Left colon (tissue), 2 donors: ENCODE results near the gene SORCS3. TPM values are rescaled to one million over a fixed set of nuclear protein-coding genes. Genes with fewer than 3 reads are reported as not detected.

ENCODE experiments used
- ATAC-seq: fragments of 200-7000 bp; cut with Tn5 transposase; one replicate; pipeline ENCODE4 v1.9.1; 2020; ENCODE audit warnings: mild to moderate bottlenecking, moderate library complexity
- DNase-seq, 2 donors: peaks; one replicate each; pipeline ENCODE4 v3.0.0-alpha.2; 2020
- intact Hi-C, 2 donors: fragments of 100-400 bp; cut with DNase I in 1 of 2; cut with micrococcal nuclease in 1 of 2; formaldehyde crosslinking; loops; one replicate each; pipeline versions ENCODE4 v1.11.2 to v1.14.0; 2022; cut with DNase I, micrococcal nuclease
- total RNA-seq, 2 donors: library from RNA; stranded (reverse); fragmentation: NEBNext Ultra II Directional; extraction: Animal tissue kit (Norgen Biotek cat#: 25700); gene quantifications; one replicate each; pipeline ENCODE4 v1.2.1, GENCODE V29; 2021
- donor health status: DM: no; HTN: no; CAD: no.
- donor health status: DM: yes; HTN: yes; CAD: no.

Gene SORCS3
- total RNA-seq, 2 donors from 2014 or later: 0.22 TPM; not detected in 1

DNA sequence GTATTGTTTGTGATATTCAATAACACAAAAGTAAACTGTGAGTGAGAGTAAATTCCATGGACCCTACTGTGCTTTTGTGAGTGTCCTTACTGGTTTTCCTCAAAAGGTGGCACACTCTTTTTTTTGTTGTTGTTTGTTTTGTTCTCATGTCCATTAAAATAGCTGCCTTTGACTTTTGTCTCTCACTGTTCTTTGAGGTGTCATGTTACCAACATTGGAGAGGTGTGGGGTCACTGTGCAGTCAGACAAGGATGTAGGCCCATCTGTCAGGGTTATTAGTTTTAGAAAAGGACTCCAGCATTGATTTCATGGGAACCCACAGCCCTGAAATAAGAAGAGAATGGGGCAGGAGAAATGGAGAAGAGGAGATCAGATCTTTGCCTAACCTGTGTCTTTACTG is 383.1 kb downstream of the SORCS3 start:
- ATAC-seq: no peak
- intact Hi-C loops: no loop called here

DNA sequence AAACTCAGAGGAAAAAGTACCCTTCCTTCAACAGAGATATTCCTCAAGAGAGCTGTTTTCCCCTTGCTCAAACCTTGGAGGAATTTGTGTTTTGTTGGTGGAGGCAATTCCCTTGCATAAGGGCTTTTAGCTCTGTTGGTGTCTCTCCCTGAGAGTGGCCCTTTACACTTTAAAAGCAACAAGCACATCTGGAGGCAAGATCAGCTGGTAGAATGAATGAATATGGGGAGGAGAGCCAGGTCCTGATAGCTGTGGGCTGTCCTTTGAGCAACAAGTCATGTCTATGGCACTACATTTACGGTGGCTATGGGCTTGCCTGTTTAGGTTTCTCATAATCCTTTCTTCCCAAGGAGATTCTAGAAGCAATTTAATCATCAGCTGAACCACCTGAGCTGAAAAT is 384.0 kb downstream of the SORCS3 start:
- DNase-seq (no peak), ATAC-seq (no peak)
- intact Hi-C loops: no loop called here

More for the DNA sequence above, 383.1 kb downstream of the SORCS3 start:
- DNase-seq: no peak

GRCh38 chr10:105026566-105026965 is 385.5 kb downstream of the SORCS3 start:
- intact Hi-C loops: no loop called here
- DNase-seq (no peak), ATAC-seq (no peak)

DNA sequence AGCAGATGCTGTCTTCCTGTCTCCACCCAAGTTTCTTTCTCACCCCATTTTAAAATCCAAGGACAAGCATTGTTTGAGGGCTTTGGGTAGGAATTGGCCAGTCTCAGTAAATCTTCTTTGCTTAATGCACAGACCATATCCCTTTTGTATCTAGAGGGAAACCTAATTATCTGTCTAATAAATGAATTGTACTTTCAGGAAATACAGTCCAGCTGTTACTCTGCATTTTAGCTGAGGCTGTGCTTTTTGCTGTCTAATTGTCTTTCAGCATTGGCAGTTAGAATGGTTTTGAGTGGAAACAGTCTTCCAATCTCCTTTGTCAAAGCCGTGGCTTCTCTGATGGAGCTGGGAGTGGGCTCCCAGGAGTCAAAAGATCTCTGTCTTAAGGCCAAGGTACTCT is 388.2 kb downstream of the SORCS3 start:
- no peak for DNase-seq
- intact Hi-C loops: no loop called here
- no peak for ATAC-seq

DNA sequence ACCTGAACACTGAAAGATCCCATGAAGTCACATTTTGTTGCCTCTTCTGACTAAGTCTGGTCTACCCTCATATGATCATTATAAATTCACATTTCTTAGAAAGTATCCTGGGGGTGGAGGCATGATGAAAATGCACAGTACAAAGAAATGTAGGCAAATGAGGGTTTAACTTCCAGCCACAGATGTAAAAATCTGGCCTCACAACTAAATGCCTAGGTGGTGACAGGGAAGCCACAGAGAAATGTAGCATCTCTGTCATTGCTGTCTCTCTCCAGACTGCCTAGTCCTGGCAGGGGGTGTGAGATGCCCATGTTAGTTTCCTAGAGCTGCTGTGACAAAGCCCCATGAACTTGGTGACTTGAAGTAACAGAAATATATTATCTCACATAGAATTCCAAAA is 395.9 kb downstream of the SORCS3 start:
- intact Hi-C loops: no loop called here
- no peak for DNase-seq
- no peak for ATAC-seq

DNA sequence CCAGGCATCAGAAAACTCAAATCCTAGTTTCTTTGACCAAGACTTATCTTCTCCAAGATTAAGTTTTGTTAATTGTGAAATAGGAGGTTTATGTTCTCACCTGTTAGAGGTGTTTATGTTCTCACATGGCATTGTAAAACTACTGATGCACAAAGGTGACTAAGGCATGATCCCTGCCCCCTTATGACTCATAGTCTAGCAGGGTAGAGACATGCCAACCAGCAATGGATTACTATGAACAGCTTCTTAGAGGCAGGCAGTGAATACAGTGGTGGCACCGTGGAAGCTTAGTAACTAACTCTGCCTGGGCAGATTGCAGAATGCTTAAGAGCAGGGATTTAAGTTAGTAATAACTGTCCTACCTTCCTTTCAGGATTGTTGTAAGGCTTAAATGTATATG is 400.9 kb downstream of the SORCS3 start:
- DNase-seq (no peak), ATAC-seq (no peak)
- intact Hi-C loops: no loop called here

GRCh38 chr10:105042906-105043552 is 401.9 kb downstream of the SORCS3 start:
- ATAC-seq: no peak
- intact Hi-C loops: no loop called here
- no peak for DNase-seq

GRCh38 chr10:105044902-105045301 is 403.8 kb downstream of the SORCS3 start:
- intact Hi-C loops: no loop called here
- DNase-seq: no peak

GRCh38 chr10:105056413-105056812 is 415.3 kb downstream of the SORCS3 start:
- ATAC-seq (no peak), DNase-seq (no peak)
- intact Hi-C loops: no loop called here

More at GRCh38 chr10:105044902-105045301, 403.8 kb downstream of the SORCS3 start:
- ATAC-seq: no peak

GRCh38 chr10:105062951-105063350 is 421.9 kb downstream of the SORCS3 start:
- no peak for ATAC-seq
- intact Hi-C loops: no loop called here

DNA sequence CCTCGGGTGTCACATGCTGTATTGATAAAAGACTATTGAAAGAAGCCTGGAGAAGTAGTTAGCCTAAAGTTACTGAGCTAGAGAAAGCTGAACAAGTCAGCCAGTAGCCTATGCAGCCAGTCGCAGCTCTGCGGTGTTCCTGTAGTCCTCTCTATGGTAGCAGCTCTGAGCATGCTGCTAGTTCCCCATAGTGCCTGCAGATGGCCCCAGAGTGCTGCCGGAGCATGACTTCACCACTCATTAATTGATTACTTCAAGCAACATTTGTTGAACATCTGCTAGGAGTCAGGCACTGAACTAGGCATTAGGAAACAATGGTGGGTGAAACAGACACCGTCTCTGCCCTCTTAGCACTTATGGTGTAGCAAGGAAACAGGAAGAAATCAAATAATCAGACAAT is 422.7 kb downstream of the SORCS3 start:
- DNase-seq: peak in 1 of 2 donors; percentile 38
- intact Hi-C loops: no loop called here
- peak; percentile 73 for ATAC-seq

More at GRCh38 chr10:105062951-105063350, 421.9 kb downstream of the SORCS3 start:
- DNase-seq: no peak

DNA sequence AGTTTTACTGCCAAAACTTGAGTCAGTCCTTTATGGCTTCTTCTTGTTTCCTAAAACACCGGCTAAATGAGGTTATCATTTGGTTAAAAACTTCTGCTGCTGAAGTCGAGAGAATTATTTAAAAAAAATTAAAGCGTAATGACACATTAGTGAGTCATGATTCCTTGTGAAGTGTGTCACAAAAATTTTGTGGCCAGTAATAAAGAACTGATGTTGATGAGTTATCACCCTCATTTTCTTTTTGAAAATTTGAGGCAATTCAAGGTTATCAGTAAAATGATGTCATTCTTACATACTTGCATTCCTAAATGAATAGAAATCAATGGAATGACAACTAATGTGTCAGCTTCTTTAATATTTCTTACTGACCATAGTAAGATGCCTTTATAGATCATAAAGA is 427.4 kb downstream of the SORCS3 start:
- ATAC-seq: no peak
- no peak for DNase-seq
- intact Hi-C loops: no loop called here

DNA sequence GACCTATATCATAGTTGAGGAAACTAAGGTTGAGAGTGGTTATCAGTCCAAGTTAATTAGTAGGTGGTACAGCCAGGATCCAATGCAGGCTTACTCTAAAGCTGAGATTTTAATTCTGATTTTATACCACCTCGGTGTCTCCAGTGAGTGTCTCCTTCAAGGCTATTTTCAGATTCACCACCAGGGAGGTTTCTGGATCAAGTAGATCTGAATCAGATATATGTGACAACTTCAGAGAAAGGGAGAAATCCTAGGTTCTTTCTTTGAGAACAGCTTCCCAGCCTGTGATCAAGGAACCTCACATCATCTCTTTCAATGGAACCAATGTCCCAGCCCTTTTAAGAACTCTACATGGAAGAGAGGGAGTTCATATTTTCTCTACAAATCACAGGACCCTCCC is 429.2 kb downstream of the SORCS3 start:
- ATAC-seq (no peak), DNase-seq (no peak)
- intact Hi-C loops: no loop called here

GRCh38 chr10:105070952-105071351 is 429.9 kb downstream of the SORCS3 start:
- intact Hi-C loops: no loop called here

DNA sequence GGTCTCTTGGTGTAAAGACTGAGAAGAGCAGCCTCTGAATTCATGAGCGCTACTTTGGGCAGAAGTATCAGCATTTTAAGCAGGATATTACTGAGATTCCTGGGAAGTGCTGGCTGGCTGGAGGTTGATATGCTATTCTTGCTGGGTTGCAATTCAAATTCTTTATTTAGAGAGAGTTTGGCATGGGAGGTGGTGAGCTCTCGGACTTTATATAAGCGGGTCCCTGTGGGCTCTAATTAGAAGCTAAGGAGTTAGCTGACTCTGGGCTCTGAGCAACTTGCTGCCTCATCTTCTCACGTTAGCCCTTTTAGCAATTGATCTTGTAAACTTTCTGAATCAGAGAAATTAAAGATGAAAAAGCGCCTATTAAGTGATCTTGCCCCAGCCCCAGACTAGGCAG is 430.9 kb downstream of the SORCS3 start:
- intact Hi-C loops: no loop called here
- no peak for DNase-seq
- ATAC-seq: no peak

More at GRCh38 chr10:105070952-105071351, 429.9 kb downstream of the SORCS3 start:
- no peak for ATAC-seq
- DNase-seq: no peak

GRCh38 chr10:105073999-105074398 is 432.9 kb downstream of the SORCS3 start:
- intact Hi-C loops: no loop called here
- no peak for DNase-seq
- no peak for ATAC-seq

DNA sequence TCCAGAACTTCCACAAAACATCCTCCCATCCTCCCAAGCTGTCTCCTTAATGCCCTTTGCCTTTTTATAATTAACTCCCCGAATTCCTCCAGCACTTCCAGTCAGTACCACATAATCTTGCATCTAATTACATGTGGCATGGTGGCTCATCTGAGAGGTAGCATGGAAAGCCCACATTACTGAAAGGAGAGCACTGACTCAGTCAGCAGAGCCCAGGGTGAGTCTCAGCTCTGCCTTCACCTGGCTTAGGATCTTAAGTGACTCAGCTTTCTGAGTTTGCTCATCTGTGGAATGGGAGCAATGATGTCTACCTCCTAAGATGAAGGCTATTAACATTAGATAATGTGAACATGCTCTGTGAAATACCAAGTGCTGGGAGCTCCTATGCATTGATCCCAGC is 433.9 kb downstream of the SORCS3 start:
- ATAC-seq: no peak
- no peak for DNase-seq
- intact Hi-C loops: no loop called here

- intact Hi-C loops: no loop called here
- no peak for DNase-seq
- ATAC-seq: no peak
Measured at GRCh38 chr10:105085980-105086379, 444.9 kb downstream of the SORCS3 start.

- ATAC-seq: no peak
- intact Hi-C loops: no loop called here
- no peak for DNase-seq
Measured at GRCh38 chr10:105094048-105094447, 453.0 kb downstream of the SORCS3 start.

DNA sequence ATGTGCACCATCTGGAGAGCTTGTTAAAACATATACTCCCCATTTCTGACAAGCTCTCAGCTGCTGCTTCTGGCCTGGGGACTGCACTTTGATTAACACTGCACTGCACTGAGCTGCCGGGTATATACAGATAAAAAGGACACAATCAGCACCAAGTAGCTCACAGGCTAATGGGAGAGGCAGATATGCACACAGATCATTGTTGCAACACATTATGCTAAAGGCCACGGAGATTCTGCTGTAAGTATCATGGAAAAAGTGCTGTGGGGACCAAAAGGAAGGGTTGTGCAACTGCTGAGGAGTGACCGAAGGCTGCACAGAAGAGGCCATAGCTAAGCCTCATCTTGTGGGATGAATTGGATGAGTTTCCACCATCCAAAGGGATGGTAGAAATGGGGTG is 455.2 kb downstream of the SORCS3 start:
- ATAC-seq (no peak), DNase-seq (no peak)
- intact Hi-C loops: no loop called here

GRCh38 chr10:105102977-105103376 is 461.9 kb downstream of the SORCS3 start:
- DNase-seq (no peak), ATAC-seq (no peak)
- intact Hi-C loops: no loop called here
